ENCODE data around the gene ZNF775.

The ZNF775 gene

DNA sequence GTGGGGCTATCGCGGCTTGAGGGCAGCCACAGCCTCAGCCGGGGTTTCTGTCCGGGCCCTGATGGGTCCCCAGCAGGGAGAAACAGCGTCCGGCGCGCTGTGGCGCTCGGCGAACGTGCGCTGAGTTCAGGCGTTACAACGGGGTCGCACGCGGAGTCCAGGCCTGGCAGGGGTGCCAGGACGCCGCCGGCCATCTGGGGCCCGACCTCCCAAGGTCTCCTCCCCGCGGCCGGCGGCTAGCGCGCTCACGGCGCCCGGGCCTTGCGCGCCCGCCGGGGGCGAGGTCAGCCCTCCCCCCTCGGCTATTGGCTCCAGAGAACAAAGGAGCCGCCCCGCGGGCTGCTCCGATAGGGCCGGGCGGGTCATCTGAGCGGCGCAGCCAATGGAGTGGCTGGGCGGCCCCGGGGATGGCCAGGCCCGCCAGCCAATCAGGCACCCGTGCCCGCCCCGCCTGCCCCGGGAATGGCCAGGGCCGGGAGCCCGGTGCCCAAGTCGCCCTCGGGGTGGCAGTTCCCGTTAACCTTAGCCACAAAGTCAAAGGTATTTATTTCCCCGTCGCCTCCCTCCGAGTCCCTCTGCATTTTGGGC, at the start of gene ZNF775:
Gene ZNF775, plus strand, starts transcription at position 478 of the 588 bp plus-strand sequence. CDS start 9,141 bp downstream, outside the sequence.
- Histone ChIP-seq H3K4me1 (ENCODE audit: control insufficient read depth, insufficient read depth, low read length) (peaks cover 61% of the 10 kb centered on the region), H3K9me3 (ENCODE audit: control insufficient read depth, low read length) (no peaks in the 10 kb centered on the region), H3K27me3 (ENCODE audit: control insufficient read depth, insufficient read depth, low read length) (no peaks in the 10 kb centered on the region), H3K9ac (ENCODE audit: low read length) (peak within 1 kb of the TSS; percentile 86), H3K4me3 (ENCODE audit: low read length) (peak within 1 kb of the TSS; percentile 81), H3K36me3 (ENCODE audit: control insufficient read depth, insufficient read depth, low read length) (no peaks in the 10 kb centered on the region)

DNA sequence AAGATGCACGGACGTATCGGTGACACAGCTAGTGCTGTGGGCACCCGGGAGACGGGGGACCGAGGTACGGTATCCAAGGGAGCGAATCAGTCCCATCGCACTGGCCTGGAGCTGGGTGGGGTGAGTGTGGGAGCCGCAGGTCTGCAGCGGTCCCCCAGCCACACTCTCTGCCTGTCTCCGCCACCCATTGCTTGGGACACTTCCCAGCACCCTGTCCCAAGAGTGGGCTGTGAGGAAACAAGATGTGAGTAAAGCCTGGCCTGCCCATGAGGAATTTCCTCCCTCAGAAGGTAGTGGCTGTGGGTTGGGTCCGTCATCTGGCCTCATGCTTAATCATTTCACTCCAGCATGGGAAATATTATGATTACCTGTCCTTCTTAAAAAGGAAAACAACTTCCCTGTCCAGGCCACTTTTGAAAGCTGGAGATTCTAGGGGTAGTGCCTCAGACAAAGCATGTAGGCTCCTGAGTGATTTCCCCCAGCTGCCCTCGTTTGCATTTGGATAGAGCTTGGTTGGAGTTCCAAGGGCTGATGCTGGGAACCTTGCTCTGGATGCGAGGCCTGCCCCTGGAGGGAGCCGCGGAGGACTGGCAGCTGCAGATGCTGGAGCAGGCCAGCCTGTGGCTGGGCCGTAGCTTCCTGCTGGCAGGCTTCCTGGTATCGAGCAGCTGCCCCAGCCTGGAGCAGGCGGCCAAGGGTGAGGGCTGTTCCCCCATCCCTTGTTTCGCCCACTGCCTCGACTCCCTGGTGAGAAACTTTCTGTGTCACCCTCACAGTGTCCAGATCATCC, 49.6 kb upstream of the ZNF775 start:
- H3K27me3 ChIP-seq (ENCODE audit: control insufficient read depth, insufficient read depth, low read length), result no peaks in the 10 kb centered on the region
- H3K9me3 ChIP-seq (ENCODE audit: control insufficient read depth, low read length), result no peaks in the 10 kb centered on the region
- H3K4me3 ChIP-seq (ENCODE audit: low read length), result no peak overlapping the region
- H3K36me3 ChIP-seq (ENCODE audit: control insufficient read depth, insufficient read depth, low read length), result no peaks in the 10 kb centered on the region
- no peak overlapping the region for H3K9ac ChIP-seq (ENCODE audit: low read length)
- H3K4me1 ChIP-seq (ENCODE audit: control insufficient read depth, insufficient read depth, low read length), result peaks cover 8% of the 10 kb centered on the region

DNA sequence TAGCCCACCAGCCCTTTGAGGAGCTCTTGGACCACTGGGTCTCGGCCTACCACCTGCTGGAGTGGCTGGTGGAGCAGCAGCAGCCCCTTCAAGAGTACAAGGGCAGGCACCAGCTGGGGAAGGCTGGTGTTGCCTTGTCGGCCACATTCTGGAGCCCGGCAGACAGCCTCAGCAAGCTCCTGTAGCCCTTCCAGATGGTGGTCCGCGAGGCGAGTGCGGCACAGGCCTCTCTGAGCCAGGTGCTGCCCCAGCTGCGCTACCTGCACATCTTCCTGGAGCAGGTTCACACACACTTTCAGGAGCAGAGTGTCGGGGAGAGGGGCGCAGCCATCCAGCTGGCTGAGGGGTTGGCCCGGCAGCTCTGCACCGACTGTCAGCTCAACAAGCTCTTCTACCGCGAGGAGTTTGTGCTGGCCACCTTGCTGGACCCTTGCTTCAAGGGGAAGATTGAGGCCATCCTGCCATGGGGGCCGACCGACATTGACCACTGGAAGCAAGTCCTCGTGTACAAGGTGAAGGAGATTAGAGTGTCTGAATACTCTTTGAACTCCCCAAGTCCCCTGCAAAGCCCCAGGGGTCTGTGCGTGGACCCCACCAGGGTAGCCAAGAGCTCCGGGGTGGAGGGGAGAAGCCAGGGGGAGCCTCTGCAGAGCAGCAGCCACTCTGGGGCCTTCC, 48.8 kb upstream of the ZNF775 start:
- no peak overlapping the region for H3K9ac ChIP-seq (ENCODE audit: low read length)
- H3K9me3 ChIP-seq (ENCODE audit: control insufficient read depth, low read length), result no peaks in the 10 kb centered on the region
- no peaks in the 10 kb centered on the region for H3K27me3 ChIP-seq (ENCODE audit: control insufficient read depth, insufficient read depth, low read length)
- H3K4me3 ChIP-seq (ENCODE audit: low read length), result no peak overlapping the region
- H3K36me3 ChIP-seq (ENCODE audit: control insufficient read depth, insufficient read depth, low read length), result no peaks in the 10 kb centered on the region
- H3K4me1 ChIP-seq (ENCODE audit: control insufficient read depth, insufficient read depth, low read length), result no peaks in the 10 kb centered on the region

GRCh38 chr7:150332852-150333635, 46.1 kb upstream of the ZNF775 start:
- H3K27me3 ChIP-seq (ENCODE audit: control insufficient read depth, insufficient read depth, low read length), result no peaks in the 10 kb centered on the region
- no peaks in the 10 kb centered on the region for H3K9me3 ChIP-seq (ENCODE audit: control insufficient read depth, low read length)
- no peak overlapping the region for H3K4me3 ChIP-seq (ENCODE audit: low read length)
- peaks cover 6% of the 10 kb centered on the region for H3K4me1 ChIP-seq (ENCODE audit: control insufficient read depth, insufficient read depth, low read length)
- H3K36me3 ChIP-seq (ENCODE audit: control insufficient read depth, insufficient read depth, low read length), result no peaks in the 10 kb centered on the region
- H3K9ac ChIP-seq (ENCODE audit: low read length), result no peak overlapping the region

- Histone ChIP-seq H3K4me1 (ENCODE audit: control insufficient read depth, insufficient read depth, low read length) (peaks cover 6% of the 10 kb centered on the region), H3K9ac (ENCODE audit: low read length) (no peak overlapping the region), H3K4me3 (ENCODE audit: low read length) (no peak overlapping the region), H3K27me3 (ENCODE audit: control insufficient read depth, insufficient read depth, low read length) (no peaks in the 10 kb centered on the region), H3K9me3 (ENCODE audit: control insufficient read depth, low read length) (no peaks in the 10 kb centered on the region), H3K36me3 (ENCODE audit: control insufficient read depth, insufficient read depth, low read length) (no peaks in the 10 kb centered on the region)
These were observed 45.5 kb upstream of the ZNF775 start for GRCh38 chr7:150333659-150334058.

DNA sequence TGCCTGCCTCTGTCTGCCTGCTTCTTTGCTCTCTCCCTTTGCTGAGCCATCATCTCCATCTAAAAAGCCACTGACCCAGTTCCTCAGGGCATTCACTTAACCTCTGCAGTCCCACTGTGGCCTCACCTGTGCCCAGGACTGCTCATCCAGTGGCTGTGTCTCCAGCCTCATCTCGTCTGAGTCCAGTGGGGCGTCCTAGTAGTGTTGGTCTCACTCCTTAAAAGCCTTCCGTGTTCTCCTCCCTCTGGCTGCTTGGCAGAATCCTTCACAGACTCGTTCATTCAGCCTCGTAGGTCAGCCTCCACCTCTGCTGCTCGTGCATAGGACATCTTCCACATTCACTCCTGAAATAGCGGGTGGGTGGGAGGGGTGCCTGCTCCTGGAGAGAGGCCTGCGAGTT, 45.0 kb upstream of the ZNF775 start:
- Histone ChIP-seq H3K4me1 (ENCODE audit: control insufficient read depth, insufficient read depth, low read length) (peaks cover 6% of the 10 kb centered on the region), H3K36me3 (ENCODE audit: control insufficient read depth, insufficient read depth, low read length) (no peaks in the 10 kb centered on the region)

DNA sequence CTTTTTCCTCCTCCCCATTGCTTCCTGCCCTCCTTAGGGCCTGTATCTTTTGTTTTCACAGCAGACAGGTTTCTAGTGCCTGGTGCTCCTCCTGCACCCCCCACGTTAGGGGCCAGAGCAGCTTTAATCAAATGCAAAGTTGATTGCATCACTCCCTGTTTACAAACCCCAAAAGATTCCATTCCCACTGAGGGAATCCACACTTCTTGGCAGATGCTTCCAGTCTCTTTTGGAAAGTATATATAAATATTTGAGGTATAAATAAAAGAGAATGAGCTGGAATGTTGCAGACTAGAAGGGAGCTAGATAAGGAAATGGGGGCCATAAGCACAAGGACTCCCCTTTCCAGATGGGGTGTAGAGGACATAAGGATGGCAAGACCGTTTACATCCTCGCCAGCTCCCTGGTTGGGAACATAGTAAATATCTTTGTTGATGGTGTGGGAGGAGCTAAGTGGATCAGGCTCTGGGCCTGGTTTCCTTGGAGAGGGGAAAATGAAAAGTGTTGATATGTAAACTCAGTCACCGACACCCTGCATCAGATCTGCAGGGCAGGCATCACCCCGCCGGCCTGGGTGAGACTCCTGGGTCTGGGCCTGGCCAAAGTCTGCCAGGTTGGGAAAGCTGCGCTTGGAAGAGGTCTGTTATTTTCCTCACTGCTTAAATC, 43.9 kb upstream of the ZNF775 start:
- H3K9me3 ChIP-seq (ENCODE audit: control insufficient read depth, low read length), result no peaks in the 10 kb centered on the region
- H3K9ac ChIP-seq (ENCODE audit: low read length), result no peak overlapping the region
- H3K4me1 ChIP-seq (ENCODE audit: control insufficient read depth, insufficient read depth, low read length), result peaks cover 14% of the 10 kb centered on the region
- H3K36me3 ChIP-seq (ENCODE audit: control insufficient read depth, insufficient read depth, low read length), result no peaks in the 10 kb centered on the region
- no peak overlapping the region for H3K4me3 ChIP-seq (ENCODE audit: low read length)
- no peaks in the 10 kb centered on the region for H3K27me3 ChIP-seq (ENCODE audit: control insufficient read depth, insufficient read depth, low read length)

More for the DNA sequence above, 45.0 kb upstream of the ZNF775 start:
- H3K4me3 ChIP-seq (ENCODE audit: low read length), result no peak overlapping the region
- H3K9ac ChIP-seq (ENCODE audit: low read length), result no peak overlapping the region
- no peaks in the 10 kb centered on the region for H3K27me3 ChIP-seq (ENCODE audit: control insufficient read depth, insufficient read depth, low read length)
- H3K9me3 ChIP-seq (ENCODE audit: control insufficient read depth, low read length), result no peaks in the 10 kb centered on the region

GRCh38 chr7:150335774-150336112, 43.4 kb upstream of the ZNF775 start:
- H3K36me3 ChIP-seq (ENCODE audit: control insufficient read depth, insufficient read depth, low read length), result no peaks in the 10 kb centered on the region
- peaks cover 16% of the 10 kb centered on the region for H3K4me1 ChIP-seq (ENCODE audit: control insufficient read depth, insufficient read depth, low read length)

GRCh38 chr7:150336746-150337145, 42.4 kb upstream of the ZNF775 start:
- no peak overlapping the region for H3K4me3 ChIP-seq (ENCODE audit: low read length)
- H3K9me3 ChIP-seq (ENCODE audit: control insufficient read depth, low read length), result no peaks in the 10 kb centered on the region
- H3K4me1 ChIP-seq (ENCODE audit: control insufficient read depth, insufficient read depth, low read length), result peaks cover 20% of the 10 kb centered on the region
- H3K27me3 ChIP-seq (ENCODE audit: control insufficient read depth, insufficient read depth, low read length), result peaks cover 8% of the 10 kb centered on the region
- no peaks in the 10 kb centered on the region for H3K36me3 ChIP-seq (ENCODE audit: control insufficient read depth, insufficient read depth, low read length)
- H3K9ac ChIP-seq (ENCODE audit: low read length), result no peak overlapping the region

More at GRCh38 chr7:150335774-150336112, 43.4 kb upstream of the ZNF775 start:
- no peak overlapping the region for H3K9ac ChIP-seq (ENCODE audit: low read length)
- H3K4me3 ChIP-seq (ENCODE audit: low read length), result no peak overlapping the region
- no peaks in the 10 kb centered on the region for H3K9me3 ChIP-seq (ENCODE audit: control insufficient read depth, low read length)
- peaks cover 1% of the 10 kb centered on the region for H3K27me3 ChIP-seq (ENCODE audit: control insufficient read depth, insufficient read depth, low read length)

- H3K9me3 ChIP-seq (ENCODE audit: control insufficient read depth, low read length), result no peaks in the 10 kb centered on the region
- H3K36me3 ChIP-seq (ENCODE audit: control insufficient read depth, insufficient read depth, low read length), result no peaks in the 10 kb centered on the region
These were observed 42.0 kb upstream of the ZNF775 start for GRCh38 chr7:150337179-150337578.

DNA sequence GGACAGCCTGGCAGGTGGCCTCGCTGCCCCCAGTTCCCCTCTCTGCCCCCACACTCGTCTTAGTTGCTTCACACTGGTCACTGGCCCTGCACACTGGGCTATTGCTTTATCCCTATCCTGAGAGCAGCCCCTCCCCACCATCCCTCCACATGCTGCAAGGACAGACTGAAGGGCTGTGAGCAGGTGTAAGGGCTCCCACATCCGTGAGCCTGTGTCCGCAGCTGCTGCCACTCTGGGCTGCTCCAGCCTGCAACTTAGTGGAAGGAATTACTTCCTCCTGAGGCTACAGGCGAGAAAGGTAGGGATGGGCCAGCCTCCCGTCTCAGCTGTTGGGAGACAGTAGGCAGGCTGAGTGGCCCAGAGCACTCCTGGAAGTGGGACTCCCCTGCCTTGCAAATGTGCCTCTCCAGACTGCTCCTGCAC, 41.5 kb upstream of the ZNF775 start:
- Histone ChIP-seq H3K27me3 (ENCODE audit: control insufficient read depth, insufficient read depth, low read length) (peaks cover 8% of the 10 kb centered on the region), H3K4me1 (ENCODE audit: control insufficient read depth, insufficient read depth, low read length) (peaks cover 20% of the 10 kb centered on the region), H3K9ac (ENCODE audit: low read length) (no peak overlapping the region), H3K4me3 (ENCODE audit: low read length) (no peak overlapping the region), H3K36me3 (ENCODE audit: control insufficient read depth, insufficient read depth, low read length) (no peaks in the 10 kb centered on the region), H3K9me3 (ENCODE audit: control insufficient read depth, low read length) (no peaks in the 10 kb centered on the region)

More at GRCh38 chr7:150337179-150337578, 42.0 kb upstream of the ZNF775 start:
- H3K9ac ChIP-seq (ENCODE audit: low read length), result no peak overlapping the region
- H3K4me1 ChIP-seq (ENCODE audit: control insufficient read depth, insufficient read depth, low read length), result peaks cover 20% of the 10 kb centered on the region
- H3K27me3 ChIP-seq (ENCODE audit: control insufficient read depth, insufficient read depth, low read length), result peaks cover 8% of the 10 kb centered on the region
- no peak overlapping the region for H3K4me3 ChIP-seq (ENCODE audit: low read length)
